Breast epithelium (tissue), 4 donors: ENCODE data around the gene TRPM8. TPM values are rescaled to one million over a fixed set of nuclear protein-coding genes. Genes with fewer than 3 reads are reported as not detected.

Experiments
- DNase-seq, 2 donors: peaks; one replicate each; pipeline ENCODE4 v3.0.0-alpha.2; 2019; ENCODE audit warnings: low spot score in 2 of 2
- H3K27ac ChIP-seq, 2 donors: fragments of 200-600 bp; sonication (generic) in 1 of 2; one replicate each; pipeline ENCODE4 v1.5.1; 2016 to 2019; ENCODE audit warnings: mild to moderate bottlenecking in 1 of 2
- H3K27me3 ChIP-seq, 2 donors: fragments of 200-600 bp; sonication (generic) in 1 of 2; one replicate each; pipeline versions ENCODE4 v1.5.1 to v1.6.0; 2017 to 2019; ENCODE audit warnings: control low read depth in 1 of 2, mild to moderate bottlenecking in 1 of 2
- H3K36me3 ChIP-seq: fragments of 200-600 bp; one replicate; pipeline ENCODE4 v1.5.1; 2019
- H3K4me1 ChIP-seq, 2 donors: fragments of 200-600 bp; sonication (generic); one replicate each; pipeline ENCODE4 v1.5.1; 2016 to 2019; ENCODE audit warnings: control low read depth in 1 of 2
- H3K4me3 ChIP-seq, 3 donors: fragments of 200-600 bp; sonication (generic); 1 replicate in 2 of 3; 2 replicates in 1 of 3; pipeline ENCODE4 v1.5.1; 2016 to 2019; ENCODE audit warnings: mild to moderate bottlenecking in 3 of 3, moderate library complexity in 2 of 3
- H3K9me3 ChIP-seq, 2 donors: fragments of 200-600 bp; sonication (generic) in 1 of 2; one replicate each; pipeline ENCODE4 v1.5.1; 2016 to 2019; ENCODE audit warnings: control low read depth in 1 of 2
- POLR2A ChIP-seq: fragments of 450-650 bp; IDR thresholded peaks from one replicate; pipeline ENCODE4 v1.6.1; 2016; ENCODE audit warnings: antibody characterized with exemption, mild to moderate bottlenecking, moderate library complexity
- POLR2AphosphoS5 ChIP-seq, 3 donors: sonication (generic); formaldehyde crosslinking; IDR thresholded peaks; one replicate each; pipeline ENCODE4 v1.6.1; 2017; ENCODE audit warnings: antibody characterized with exemption in 3 of 3
- intact Hi-C: fragments of 100-400 bp; cut with DNase I; formaldehyde crosslinking; loops from one replicate; pipeline ENCODE4 v1.15.1; 2023; ENCODE audit warnings: low total_unique reads
- total RNA-seq, 3 donors: library from RNA; depleted of rRNA; stranded (reverse); fragments of >200 nt; gene quantifications; one replicate each; pipeline ENCODE4 v1.1.0, GENCODE V29; 2016
- TF ChIP-seq, protein P1 (sequence below), 3 donors: fragments of 450-650 bp; IDR thresholded peaks; one replicate each; pipeline ENCODE4 v1.5.1; 2016 to 2017; ENCODE audit warnings: antibody characterized with exemption in 3 of 3, mild to moderate bottlenecking in 3 of 3, moderate library complexity in 3 of 3

Gene TRPM8
- total RNA-seq, 3 donors from 2014 or later = not detected

DNA sequence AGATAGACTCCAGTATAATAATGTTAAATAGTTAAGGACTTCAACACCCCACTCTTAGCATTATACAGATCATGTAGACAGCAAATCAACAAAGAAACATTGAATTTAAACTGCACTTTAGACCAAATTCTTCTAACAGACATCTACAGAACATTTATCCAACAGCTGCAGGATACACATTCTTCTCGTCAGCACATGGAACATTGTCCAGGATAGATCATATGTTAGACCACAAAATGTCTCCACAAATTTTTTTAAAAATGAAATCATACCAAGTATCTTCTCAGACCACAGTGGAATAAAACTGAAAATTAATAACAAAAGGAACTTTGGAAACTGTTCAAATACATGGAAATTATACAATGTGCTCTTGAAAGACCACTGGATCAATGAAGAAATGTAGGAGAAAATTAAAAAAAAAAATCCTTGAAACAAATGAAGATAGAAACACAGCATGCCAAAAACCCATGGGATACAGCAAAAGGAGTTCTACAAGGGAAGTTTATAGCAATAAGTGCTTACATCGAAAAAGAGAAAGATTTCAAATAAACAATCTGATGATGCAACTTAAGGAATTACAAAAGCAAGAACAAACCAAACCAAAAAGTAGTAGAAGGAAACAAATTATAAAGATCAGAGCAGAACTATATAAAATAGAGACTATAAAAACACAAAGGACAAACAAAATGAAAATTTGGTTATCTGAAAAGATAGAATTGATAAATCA, 121.1 kb downstream of the TRPM8 start:
- no peak for TF ChIP-seq POLR2A
- TF ChIP-seq, protein P1, sequence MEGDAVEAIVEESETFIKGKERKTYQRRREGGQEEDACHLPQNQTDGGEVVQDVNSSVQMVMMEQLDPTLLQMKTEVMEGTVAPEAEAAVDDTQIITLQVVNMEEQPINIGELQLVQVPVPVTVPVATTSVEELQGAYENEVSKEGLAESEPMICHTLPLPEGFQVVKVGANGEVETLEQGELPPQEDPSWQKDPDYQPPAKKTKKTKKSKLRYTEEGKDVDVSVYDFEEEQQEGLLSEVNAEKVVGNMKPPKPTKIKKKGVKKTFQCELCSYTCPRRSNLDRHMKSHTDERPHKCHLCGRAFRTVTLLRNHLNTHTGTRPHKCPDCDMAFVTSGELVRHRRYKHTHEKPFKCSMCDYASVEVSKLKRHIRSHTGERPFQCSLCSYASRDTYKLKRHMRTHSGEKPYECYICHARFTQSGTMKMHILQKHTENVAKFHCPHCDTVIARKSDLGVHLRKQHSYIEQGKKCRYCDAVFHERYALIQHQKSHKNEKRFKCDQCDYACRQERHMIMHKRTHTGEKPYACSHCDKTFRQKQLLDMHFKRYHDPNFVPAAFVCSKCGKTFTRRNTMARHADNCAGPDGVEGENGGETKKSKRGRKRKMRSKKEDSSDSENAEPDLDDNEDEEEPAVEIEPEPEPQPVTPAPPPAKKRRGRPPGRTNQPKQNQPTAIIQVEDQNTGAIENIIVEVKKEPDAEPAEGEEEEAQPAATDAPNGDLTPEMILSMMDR (IDR thresholded peaks at IDR 0.05) = no peak
- TF ChIP-seq POLR2AphosphoS5 (IDR thresholded peaks at IDR 0.05) = no peak
- no peaks in the 10 kb centered on the region for H3K4me1 ChIP-seq
- H3K36me3 ChIP-seq = no peaks in the 10 kb centered on the region
- intact Hi-C loops = no loop called here
- H3K27me3 ChIP-seq = no peaks in the 10 kb centered on the region
- H3K4me3 ChIP-seq = no peak overlapping the region
- no peak for DNase-seq
- peaks cover 3 to 21% of the 10 kb centered on the region in 2 donors for H3K9me3 ChIP-seq
- H3K27ac ChIP-seq = no peak overlapping the region

DNA sequence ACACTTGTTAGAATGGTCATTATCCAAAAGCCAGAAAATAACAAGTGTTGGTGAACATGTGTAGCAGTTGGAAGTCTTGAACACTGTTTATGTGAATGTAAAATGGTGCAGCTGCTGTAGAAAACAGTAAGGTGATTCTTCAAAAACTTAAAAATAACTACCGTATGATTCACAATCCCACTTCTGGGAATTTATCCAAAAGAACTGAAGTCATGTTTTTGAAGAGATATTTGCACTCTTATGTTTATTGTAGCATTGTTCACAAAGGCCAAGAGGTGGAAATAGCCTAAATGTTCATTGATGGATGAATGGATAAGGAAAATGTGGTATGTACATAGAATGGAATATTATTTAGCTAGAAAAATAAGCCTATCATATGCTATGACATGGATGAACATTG, 127.0 kb downstream of the TRPM8 start:
- DNase-seq = no peak
- Histone ChIP-seq H3K4me3 (no peak overlapping the region), H3K27me3 (no peaks in the 10 kb centered on the region), H3K4me1 (no peaks in the 10 kb centered on the region), H3K36me3 (no peaks in the 10 kb centered on the region), H3K9me3 (no peaks in the 10 kb centered on the region), H3K27ac (no peak overlapping the region)
- intact Hi-C loops = no loop called here
- TF ChIP-seq, protein P1 (IDR thresholded peaks at IDR 0.05) = no peak
- TF ChIP-seq POLR2AphosphoS5 (IDR thresholded peaks at IDR 0.05) = no peak
- TF ChIP-seq POLR2A = no peak

DNA sequence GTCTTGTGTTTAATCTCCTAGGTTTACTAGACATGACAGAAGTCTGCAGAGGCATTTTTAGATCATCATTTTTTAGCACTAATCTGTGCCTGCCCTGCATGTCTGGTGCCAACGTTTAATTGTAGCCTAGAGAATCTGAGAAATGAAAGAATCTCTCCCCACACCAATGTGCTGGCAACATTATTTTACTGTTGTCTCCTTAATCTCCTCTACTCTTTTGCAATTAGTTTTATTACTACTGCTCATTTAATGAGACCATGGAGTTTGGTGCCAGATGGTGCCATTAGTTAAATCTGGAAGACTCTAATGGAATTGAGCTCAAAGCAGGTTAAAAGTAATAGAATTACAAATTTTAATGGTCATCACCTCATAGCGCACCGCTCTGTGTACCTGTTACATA, 129.3 kb downstream of the TRPM8 start:
- no peak overlapping the region for H3K27ac ChIP-seq
- no peaks in the 10 kb centered on the region for H3K36me3 ChIP-seq
- TF ChIP-seq, protein P1 (IDR thresholded peaks at IDR 0.05) = no peak
- no peak for TF ChIP-seq POLR2A
- intact Hi-C loops = no loop called here
- H3K27me3 ChIP-seq = no peaks in the 10 kb centered on the region
- no peak for DNase-seq
- H3K4me1 ChIP-seq = no peaks in the 10 kb centered on the region
- H3K9me3 ChIP-seq = no peaks in the 10 kb centered on the region
- H3K4me3 ChIP-seq = no peak overlapping the region

DNA sequence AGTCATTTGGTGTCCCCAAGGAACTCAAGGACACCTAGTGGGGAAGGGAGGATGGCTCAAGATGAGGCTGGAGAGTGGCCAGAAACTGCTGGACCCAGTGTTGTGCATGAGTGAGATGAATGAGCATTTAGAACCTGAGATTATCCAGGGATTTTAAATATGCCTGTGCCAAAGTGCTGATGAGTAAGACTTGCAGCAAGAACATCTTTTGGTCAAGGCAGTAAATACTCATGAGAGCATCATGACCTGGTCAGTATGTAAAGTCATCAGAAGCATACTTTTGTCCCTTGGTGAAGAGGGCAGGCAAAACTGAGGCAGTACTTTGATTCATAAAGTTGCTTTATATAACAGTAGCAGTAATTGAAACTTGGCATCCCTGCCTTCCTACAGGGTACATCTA, 130.2 kb downstream of the TRPM8 start:
- Histone ChIP-seq H3K36me3 (no peaks in the 10 kb centered on the region), H3K4me1 (no peaks in the 10 kb centered on the region), H3K9me3 (no peaks in the 10 kb centered on the region), H3K4me3 (no peak overlapping the region), H3K27me3 (no peaks in the 10 kb centered on the region), H3K27ac (no peak overlapping the region)
- intact Hi-C loops = no loop called here
- no peak for DNase-seq
- TF ChIP-seq, protein P1 (IDR thresholded peaks at IDR 0.05) = no peak
- TF ChIP-seq POLR2AphosphoS5 (IDR thresholded peaks at IDR 0.05) (no peak), POLR2A (no peak)

DNA sequence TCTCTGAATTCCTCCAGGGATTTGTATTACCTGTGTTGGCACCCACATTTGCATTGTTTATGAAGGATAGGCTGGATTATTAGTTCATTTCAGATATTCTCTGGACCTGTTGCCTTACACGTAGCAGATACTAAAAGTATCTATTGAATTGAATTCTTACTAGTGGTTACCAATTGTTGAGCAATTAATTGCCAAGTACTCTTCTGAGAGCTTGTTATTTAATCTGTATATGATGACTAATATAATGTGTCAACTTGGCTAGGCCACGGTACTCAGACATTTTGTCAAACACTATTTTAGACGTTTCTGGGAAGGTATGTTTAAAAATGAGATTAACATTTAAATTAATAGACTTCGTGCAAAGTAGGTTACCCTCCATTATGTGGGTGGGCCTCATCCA, 130.9 kb downstream of the TRPM8 start:
- Histone ChIP-seq H3K27me3 (no peaks in the 10 kb centered on the region), H3K36me3 (no peaks in the 10 kb centered on the region), H3K27ac (no peak overlapping the region), H3K4me3 (no peak overlapping the region), H3K9me3 (no peaks in the 10 kb centered on the region), H3K4me1 (no peaks in the 10 kb centered on the region)
- no peak for DNase-seq
- intact Hi-C loops = no loop called here
- TF ChIP-seq, protein P1 (IDR thresholded peaks at IDR 0.05) = no peak
- TF ChIP-seq POLR2A = no peak
- no peak for TF ChIP-seq POLR2AphosphoS5 (IDR thresholded peaks at IDR 0.05)
